ENCODE measurements around the gene ERGIC2.
A peak's percentile ranks its signal among the peaks of the same experiment; 100 is the strongest.
"Not testable (repeated sequence)": the region's sequence is repeated elsewhere in the genome, so short reads cannot be mapped to it uniquely, and the experiment has no call there.

Gene ERGIC2, protein sequence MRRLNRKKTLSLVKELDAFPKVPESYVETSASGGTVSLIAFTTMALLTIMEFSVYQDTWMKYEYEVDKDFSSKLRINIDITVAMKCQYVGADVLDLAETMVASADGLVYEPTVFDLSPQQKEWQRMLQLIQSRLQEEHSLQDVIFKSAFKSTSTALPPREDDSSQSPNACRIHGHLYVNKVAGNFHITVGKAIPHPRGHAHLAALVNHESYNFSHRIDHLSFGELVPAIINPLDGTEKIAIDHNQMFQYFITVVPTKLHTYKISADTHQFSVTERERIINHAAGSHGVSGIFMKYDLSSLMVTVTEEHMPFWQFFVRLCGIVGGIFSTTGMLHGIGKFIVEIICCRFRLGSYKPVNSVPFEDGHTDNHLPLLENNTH

DNA sequence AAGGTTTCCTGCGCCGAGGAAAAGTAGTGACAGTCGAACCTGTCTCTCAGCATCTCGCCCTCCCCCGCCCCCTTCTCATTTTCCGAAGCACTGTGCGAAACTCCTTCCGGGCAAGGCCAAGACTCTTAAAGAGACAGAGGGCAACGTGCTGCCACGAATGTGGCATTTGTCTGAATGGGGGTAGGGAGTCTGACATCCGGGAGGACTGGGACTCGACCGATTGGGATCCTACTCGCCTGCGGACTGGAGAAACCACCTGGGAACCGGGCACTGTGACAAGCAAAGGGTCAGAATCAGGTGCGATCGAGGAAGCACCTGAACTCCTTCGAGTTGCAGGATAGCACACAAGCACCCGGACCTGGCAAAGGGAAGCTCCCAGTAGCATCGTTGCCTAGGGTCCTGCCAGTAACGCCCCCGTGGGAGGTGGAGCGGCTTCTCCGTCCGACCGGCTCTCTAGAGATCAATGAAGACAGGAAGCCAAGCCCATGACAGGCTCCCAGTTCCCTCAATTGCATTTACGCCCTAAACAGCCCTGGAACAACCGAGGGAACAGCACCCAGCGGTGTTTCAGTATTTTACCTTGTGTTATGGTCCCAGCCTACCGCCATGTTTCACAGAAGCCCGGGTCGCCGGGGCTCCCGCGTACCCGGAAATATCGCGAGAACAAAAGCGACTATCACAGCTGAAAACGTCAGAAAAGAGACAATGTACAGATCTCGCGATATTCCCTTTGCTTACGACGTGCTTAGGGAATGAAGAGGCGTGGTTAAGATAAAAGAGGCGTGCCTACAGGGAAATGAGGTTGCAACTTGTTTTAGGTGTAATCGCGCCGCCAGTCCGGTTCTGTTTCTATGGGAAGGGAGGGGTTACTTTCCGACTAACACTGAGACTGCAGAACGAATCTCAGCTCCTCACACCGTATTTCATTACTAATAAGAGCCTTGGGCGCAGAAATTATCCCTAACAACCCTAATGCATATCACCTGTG, at the start of gene ERGIC2:
Gene ERGIC2 (minus strand): TSS at position 637 of the 988 bp plus-strand sequence. CDS start 9,539 bp downstream, outside the sequence.
- peak; percentile 91 to 92 for DNase-seq

GRCh38 chr12:29430716-29431044, 49.7 kb upstream of the ERGIC2 start:
- DNase-seq, result no peak

- no peak for DNase-seq
Observed at GRCh38 chr12:29429999-29430715, 49.2 kb upstream of the ERGIC2 start.

DNA sequence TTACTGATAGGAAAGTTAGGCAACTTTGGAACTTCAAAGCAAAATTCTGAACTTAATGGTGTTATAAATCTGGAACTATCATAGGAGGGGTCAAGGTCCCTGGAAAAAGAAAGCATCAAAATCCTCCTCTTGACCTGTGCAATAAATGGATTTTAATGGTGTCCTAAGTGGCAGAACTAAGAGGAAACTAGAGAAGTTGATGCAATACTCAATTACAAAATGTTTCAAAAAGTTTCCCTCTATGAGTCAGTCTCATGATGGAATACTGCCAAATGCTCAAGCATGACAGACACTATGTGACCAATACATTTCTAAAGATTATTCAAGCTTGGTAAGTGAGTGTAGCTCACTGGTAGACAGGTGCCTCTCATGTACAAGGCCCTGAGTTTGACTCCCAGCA, 47.7 kb upstream of the ERGIC2 start:
- DNase-seq, result no peak

DNA sequence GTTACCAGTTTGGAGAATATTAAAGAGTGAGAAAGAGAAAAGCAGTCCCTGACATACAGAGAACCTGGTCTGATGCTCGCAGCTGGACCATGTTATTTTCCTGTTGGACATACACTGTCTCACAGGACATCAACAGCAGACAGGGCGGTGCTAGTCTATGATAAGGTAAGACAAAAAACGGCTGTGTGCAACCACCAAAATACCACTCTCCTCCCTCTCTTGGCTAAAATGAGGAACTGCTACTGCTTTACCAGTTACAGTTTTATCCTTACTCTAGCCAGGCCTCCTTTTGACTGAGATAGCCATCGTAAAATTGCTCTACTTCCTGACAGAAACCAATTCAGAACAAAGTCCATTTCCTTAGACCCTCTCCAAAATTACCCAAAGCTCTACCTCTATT, 47.0 kb upstream of the ERGIC2 start:
- no peak for DNase-seq

DNA sequence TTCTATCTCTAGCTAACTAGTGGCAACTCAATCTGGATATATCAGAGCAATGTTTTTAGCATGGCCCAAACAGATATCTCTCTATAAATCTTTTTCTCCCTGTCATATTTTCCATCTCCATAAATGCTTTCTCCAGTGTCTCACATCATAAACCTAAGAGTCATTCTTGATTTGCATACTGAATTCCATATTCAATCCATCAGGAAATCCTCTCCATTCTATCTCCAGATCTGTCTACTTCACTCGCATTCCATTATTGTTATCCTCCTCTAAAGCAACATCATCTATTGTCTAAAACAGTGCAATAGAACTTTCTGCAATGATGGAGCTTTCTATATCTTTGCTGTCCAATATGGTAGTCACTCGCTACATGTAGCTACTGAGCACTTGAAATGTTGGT, 45.5 kb upstream of the ERGIC2 start:
- DNase-seq, result no peak

- no peak for DNase-seq
Observed at GRCh38 chr12:29425722-29426121, 44.8 kb upstream of the ERGIC2 start.

DNA sequence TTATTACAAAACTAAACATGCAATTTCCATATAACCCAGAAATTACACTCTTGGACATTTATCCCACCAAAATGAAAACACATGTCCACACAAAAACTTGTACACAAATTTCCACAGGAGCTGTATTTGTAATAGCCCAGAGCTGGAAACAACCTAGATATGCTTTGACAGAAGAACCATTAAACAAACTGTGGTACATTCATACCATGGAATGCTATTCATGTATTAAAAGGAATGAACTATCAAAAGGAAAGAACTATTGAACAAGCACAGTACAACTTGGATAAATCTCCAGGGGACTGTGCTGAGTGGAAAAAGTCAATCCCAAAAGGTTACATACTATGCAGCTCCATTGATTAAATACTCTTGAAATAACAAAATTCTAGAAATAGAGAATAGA, 35.8 kb upstream of the ERGIC2 start:
- no peak for DNase-seq

DNA sequence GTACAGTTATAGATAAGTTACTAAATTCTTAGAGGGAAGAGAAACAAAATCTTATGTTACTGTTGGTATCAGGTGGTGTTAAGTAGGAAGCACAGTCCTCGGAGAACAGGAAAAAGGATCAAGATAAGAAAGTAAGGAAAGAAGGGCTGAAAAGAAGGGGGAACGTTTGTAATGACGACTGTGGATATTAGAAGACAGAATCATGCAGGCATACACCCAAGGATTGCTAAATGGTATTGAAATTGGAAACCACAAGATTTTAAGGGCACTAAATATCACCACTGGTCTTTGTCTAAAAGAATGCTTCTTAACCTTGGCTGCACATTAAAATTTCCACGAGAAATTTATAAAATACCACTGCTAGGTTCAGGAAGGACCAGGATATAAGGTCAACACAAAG, 34.1 kb upstream of the ERGIC2 start:
- DNase-seq, result no peak

DNA sequence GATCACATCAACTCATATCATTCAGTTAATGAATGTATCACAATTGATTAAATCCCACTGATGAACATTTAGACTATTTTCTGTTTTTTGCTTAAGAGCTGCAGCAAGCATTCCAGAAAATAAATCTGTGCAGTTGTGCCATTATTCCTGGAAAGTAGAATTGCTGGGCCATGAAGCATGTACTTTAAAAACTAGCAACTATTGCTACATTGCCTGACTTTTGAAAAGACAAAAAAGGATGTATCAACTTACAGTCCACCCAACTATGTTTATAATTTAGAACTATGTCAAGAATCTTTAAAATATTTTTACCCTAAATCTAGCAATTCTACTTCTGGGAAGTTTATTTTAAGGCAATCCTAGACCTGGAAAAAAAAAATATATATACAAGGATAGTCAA, 33.4 kb upstream of the ERGIC2 start:
- DNase-seq, result no peak

DNA sequence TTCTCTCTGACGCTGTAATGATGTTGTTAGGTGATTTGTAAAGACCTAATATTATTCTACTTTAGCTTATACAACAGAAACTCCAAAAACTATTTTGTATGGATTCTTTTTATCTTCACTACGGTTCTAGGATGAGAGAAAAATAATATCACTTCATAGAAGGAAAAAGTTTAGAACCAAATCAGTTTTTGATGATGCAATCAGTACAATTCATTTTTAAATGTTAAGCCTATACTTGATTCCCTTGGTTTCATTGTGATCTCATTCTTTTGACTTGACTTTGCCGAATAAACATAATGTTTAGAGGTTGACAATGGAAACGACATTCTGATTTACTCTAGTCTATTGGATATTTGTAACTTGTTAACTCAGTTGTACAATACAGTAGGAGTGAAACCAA, 24.6 kb upstream of the ERGIC2 start:
- DNase-seq, result no peak

GRCh38 chr12:29403991-29404390, 23.0 kb upstream of the ERGIC2 start:
- no peak for DNase-seq

DNA sequence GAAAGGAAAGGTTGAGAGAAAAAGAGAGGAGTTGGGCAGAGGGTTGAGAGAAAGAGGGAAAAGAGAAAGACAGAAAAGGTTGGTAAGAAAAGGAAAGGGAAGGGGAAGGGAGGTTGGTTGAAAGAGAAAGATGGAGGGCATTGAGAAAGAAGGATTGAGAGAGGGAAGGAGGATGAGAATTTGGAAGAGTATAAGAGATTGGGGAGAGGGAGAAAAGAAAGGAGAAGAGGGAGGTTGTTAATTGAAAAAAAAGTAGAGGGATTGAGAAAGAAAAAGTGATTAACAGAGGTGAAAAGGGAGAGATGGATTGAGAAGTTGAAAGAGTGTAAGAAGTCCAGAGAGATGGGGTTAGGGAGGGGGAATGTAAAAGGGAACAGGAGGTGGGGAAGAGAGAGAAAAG, 21.5 kb upstream of the ERGIC2 start:
- no peak for DNase-seq

- DNase-seq, result no peak
Observed at GRCh38 chr12:29398495-29398894, 17.5 kb upstream of the ERGIC2 start.

GRCh38 chr12:29396774-29397173, 15.8 kb upstream of the ERGIC2 start:
- no peak for DNase-seq

GRCh38 chr12:29395356-29395755, 14.4 kb upstream of the ERGIC2 start:
- DNase-seq, result no peak

- not testable (repeated sequence) for DNase-seq
Observed at GRCh38 chr12:29390419-29390818, 9.4 kb upstream of the ERGIC2 start.

DNA sequence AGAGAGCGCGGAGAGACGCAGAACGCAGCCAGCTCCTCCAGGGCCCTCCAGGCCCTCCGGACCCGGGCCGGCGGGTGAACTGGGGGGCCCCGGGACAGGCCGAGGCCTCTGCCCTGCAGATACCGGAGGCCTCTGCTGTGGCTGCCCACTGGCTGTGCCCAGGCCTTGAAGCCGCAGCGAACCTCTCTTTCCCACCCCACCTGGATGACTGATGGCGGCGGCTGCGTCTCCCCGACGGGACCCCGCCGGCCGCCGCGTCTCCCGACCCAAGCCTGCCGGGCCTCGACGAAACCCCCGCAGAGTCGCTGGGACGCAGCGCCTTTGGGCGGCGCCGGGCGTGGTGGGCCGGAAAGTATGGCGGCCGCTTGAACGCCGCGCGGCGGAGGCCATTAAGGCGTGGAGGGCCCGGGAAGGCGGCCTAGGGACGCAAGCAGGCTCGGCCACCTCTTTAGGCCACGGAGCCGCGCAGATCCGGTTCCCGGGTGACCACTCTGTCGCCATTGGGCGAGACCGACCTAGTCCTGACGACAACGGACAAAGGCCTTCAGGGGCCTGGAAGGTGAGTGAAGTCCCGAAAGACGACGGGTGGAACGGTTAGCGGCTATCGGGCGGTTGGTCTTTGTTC, 8.4 kb upstream of the ERGIC2 start:
- DNase-seq, result no peak

- DNase-seq, result not testable (repeated sequence)
Observed at GRCh38 chr12:29386084-29386680, 5.2 kb upstream of the ERGIC2 start.

- DNase-seq, result not testable (repeated sequence)
Observed at GRCh38 chr12:29385194-29385593, 4.2 kb upstream of the ERGIC2 start.

GRCh38 chr12:29382251-29382650, 1.3 kb upstream of the ERGIC2 start:
- no peak for DNase-seq

- no peak for DNase-seq
Observed at GRCh38 chr12:29376118-29376517, 4.9 kb downstream of the ERGIC2 start.
